Right atrium auricular region (tissue), 2 donors: ENCODE measurements around the gene HS6ST2. TPM values are rescaled to one million over a fixed set of nuclear protein-coding genes. Genes with fewer than 3 reads are reported as not detected.

ENCODE experiments used
- DNase-seq: peaks from one replicate; pipeline ENCODE4 v3.0.0-alpha.2; 2019; ENCODE audit warnings: low spot score
- H3K27ac ChIP-seq, 2 donors: fragments of 200-600 bp; sonication (generic); 1 replicate in 1 of 2; 2 replicates in 1 of 2; pipeline ENCODE4 v1.5.1; 2016 to 2019
- H3K27me3 ChIP-seq, 2 donors: fragments of 200-600 bp; sonication (generic); one replicate each; pipeline versions ENCODE4 v1.5.1 to v1.6.0; 2017 to 2019
- H3K36me3 ChIP-seq: fragments of 200-600 bp; sonication (generic); one replicate; pipeline ENCODE4 v1.5.1; 2016
- H3K4me1 ChIP-seq, 2 donors: fragments of 200-600 bp; sonication (generic); one replicate each; pipeline versions ENCODE4 v1.5.1 to v1.6.0; 2017 to 2019
- H3K4me3 ChIP-seq, 2 donors: fragments of 200-600 bp; sonication (generic); 1 replicate in 1 of 2; 2 replicates in 1 of 2; pipeline ENCODE4 v1.5.1; 2017 to 2019; ENCODE audit warnings: mild to moderate bottlenecking in 1 of 2, moderate library complexity in 1 of 2
- H3K9me3 ChIP-seq, 2 donors: fragments of 200-600 bp; sonication (generic); one replicate each; pipeline ENCODE4 v1.5.1; 2019
- total RNA-seq, 2 donors: library from RNA; depleted of rRNA; stranded (reverse); fragments of >200 nt; gene quantifications; one replicate each; pipeline ENCODE4 v1.1.0, GENCODE V29; 2016
- TF ChIP-seq, protein P1 (sequence below), 2 donors: fragments of 200-600 bp; sonication (generic); IDR thresholded peaks; one replicate each; pipeline ENCODE4 v1.5.1; 2019; ENCODE audit warnings: antibody characterized with exemption in 2 of 2

The HS6ST2 gene
- total RNA-seq, 2 donors from 2014 or later: 0.26 to 0.39 TPM

DNA sequence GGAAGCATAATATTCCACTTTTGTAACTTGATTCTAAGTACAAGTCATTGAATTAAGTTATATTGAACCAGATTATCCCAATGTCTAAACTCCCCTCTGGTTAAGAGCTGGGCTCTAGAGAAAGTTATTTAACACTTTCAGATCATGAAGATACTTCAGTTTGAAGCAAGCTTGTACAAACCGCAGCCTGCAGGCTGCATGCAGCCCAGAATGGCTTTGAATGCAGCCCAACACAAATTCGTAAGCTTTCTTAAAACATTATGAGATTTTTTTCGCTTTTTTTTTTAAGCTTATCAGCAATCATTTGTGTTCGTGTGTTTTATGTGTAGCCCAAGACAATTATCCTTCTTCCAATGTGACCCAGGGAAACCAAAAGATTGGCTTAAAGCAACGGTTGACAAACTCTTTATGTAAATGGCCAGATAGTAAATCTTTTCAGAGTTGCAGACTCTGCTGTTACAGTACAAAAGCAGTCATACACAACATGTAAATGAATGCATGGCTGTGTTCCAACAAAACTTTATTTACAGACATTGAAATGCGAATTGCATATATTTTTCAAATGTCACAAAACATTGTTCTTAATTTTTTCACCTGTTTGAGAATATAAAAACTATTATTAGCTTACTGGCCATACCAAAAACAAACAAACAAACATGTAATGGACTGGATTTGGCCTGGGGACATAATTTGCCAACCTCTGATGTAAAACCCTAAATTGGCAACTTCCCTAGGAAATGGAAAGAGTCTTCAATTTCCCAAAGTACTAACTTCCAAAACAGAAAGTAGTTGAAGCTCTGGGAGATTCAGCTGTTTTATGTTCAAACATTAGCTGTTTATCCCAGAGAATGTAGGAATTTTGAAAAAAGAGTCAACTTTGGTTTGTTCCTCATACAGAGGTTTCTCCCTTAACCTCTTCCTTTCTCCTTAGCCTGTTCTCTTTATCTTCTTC, 268.5 kb downstream of the HS6ST2 start:
- Histone ChIP-seq H3K27me3 (no peaks in the 10 kb centered on the region), H3K4me1 (no peaks in the 10 kb centered on the region), H3K27ac (no peak overlapping the region), H3K36me3 (no peaks in the 10 kb centered on the region), H3K4me3 (no peak overlapping the region), H3K9me3 (no peaks in the 10 kb centered on the region)
- TF ChIP-seq, protein P1, sequence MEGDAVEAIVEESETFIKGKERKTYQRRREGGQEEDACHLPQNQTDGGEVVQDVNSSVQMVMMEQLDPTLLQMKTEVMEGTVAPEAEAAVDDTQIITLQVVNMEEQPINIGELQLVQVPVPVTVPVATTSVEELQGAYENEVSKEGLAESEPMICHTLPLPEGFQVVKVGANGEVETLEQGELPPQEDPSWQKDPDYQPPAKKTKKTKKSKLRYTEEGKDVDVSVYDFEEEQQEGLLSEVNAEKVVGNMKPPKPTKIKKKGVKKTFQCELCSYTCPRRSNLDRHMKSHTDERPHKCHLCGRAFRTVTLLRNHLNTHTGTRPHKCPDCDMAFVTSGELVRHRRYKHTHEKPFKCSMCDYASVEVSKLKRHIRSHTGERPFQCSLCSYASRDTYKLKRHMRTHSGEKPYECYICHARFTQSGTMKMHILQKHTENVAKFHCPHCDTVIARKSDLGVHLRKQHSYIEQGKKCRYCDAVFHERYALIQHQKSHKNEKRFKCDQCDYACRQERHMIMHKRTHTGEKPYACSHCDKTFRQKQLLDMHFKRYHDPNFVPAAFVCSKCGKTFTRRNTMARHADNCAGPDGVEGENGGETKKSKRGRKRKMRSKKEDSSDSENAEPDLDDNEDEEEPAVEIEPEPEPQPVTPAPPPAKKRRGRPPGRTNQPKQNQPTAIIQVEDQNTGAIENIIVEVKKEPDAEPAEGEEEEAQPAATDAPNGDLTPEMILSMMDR (IDR thresholded peaks at IDR 0.05): no peak
- no peak for DNase-seq

DNA sequence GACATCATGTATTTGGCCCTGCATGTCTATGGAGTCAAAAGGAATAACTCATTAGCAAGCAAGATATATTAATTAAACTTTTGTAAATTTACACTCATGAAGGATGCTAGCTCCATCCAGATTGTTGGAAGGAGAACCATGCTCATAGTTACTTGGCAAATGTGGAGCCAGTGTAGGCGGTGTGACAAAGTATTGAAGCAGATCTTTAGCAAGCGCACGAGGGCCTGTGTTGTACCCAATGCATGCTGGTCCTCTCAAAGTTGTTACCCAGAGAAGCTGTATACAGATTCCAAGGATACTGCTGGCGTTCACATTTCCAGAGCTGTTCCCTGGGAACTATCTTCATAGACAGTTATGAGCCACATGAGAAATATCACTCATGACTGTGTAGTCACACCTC, 273.2 kb downstream of the HS6ST2 start:
- Histone ChIP-seq H3K4me1 (no peaks in the 10 kb centered on the region), H3K4me3 (no peak overlapping the region), H3K36me3 (no peaks in the 10 kb centered on the region), H3K27ac (no peak overlapping the region), H3K9me3 (no peaks in the 10 kb centered on the region), H3K27me3 (no peaks in the 10 kb centered on the region)
- TF ChIP-seq, protein P1 (IDR thresholded peaks at IDR 0.05): no peak
- no peak for DNase-seq

DNA sequence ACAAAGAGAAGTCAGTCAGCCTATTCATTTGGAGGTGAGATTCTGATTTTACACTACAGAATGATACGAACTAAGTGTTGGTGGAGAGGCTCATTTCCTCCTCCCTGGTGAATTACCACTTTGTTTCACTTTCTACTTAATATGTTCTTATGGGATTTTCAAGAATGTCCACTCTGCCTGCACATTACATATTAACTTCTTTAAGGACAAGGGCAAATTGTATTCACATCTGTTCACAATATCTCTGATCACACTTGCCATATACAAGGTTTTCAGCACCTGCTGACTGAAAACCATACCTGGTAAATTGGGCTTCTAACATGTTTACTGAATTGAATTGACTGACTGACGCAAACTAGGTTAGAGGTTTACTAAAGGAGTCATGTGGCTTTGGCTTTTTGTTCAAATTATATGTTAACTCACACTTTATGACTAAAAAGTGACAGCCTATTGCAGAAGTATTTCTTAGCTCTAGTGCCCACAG, 281.2 kb downstream of the HS6ST2 start:
- H3K27ac ChIP-seq: no peak overlapping the region
- H3K36me3 ChIP-seq: no peaks in the 10 kb centered on the region
- no peak for DNase-seq
- H3K4me3 ChIP-seq: no peak overlapping the region
- H3K27me3 ChIP-seq: no peaks in the 10 kb centered on the region
- H3K9me3 ChIP-seq: peaks cover 0 to 5% of the 10 kb centered on the region in 2 donors
- no peaks in the 10 kb centered on the region for H3K4me1 ChIP-seq
- TF ChIP-seq, protein P1 (IDR thresholded peaks at IDR 0.05): no peak

DNA sequence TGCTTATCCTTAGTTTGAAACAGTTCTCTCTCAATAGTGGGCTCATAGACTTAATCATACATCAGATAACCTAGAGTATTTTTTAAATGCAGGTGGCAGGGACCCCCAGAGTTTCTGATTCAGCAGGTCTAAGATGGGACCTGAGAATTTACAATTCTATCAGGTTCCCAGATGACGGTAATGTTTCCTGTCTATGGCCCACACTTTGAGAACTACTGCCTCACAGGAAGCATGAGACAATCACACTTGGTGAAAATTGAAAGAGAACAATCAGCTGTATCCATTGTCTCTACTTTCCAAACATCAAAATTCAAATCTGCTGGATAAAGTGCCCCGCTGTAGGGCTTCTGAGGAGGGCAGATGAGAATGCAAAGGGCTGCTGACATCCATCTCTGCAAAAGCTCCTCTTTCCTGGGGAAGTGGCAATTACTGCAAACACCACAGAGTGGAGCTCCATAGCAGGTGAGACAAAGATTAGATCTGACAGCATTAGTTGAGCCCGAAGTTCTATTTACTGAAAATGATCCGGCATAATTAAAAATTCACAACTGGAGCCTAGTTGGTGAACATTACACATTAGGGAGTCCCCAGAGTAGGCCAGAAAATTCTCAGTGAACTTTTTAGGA, 281.8 kb downstream of the HS6ST2 start:
- H3K27me3 ChIP-seq: no peaks in the 10 kb centered on the region
- H3K36me3 ChIP-seq: no peaks in the 10 kb centered on the region
- no peak overlapping the region for H3K27ac ChIP-seq
- TF ChIP-seq, protein P1 (IDR thresholded peaks at IDR 0.05): peak in 1 of 2 donors; percentile 33
- no peak for DNase-seq
- no peaks in the 10 kb centered on the region for H3K4me1 ChIP-seq
- peaks cover 0 to 5% of the 10 kb centered on the region in 2 donors for H3K9me3 ChIP-seq
- no peak overlapping the region for H3K4me3 ChIP-seq

DNA sequence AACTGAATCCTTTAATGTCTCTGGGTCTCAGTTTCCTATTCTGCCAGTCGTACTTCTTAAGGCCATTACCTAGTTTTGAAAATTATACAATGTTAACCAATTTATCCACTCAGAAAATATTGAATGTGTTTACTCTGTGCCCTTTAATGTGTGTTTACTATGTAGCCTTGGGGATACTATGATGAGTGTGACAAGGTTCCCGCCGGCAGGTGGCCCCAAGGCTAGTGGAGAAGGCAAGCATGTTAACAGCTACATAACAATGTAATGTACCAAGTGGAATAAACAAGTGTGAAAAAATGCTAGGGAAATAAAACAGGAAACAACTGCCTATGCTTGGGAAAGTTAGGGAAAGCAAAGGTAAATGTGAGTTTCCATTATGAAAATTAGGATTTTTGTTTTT, 282.3 kb downstream of the HS6ST2 start:
- no peak overlapping the region for H3K4me3 ChIP-seq
- no peak overlapping the region for H3K27ac ChIP-seq
- H3K9me3 ChIP-seq: peaks cover 0 to 5% of the 10 kb centered on the region in 2 donors
- H3K4me1 ChIP-seq: no peaks in the 10 kb centered on the region
- TF ChIP-seq, protein P1 (IDR thresholded peaks at IDR 0.05): no peak
- no peaks in the 10 kb centered on the region for H3K36me3 ChIP-seq
- H3K27me3 ChIP-seq: no peaks in the 10 kb centered on the region
- DNase-seq: no peak
